Iris pigment epithelial cell (primary cell): ENCODE results near the gene PDE6A.

ENCODE experiments used
- DNase-seq: peaks from one replicate; pipeline ENCODE4 v3.0.0-alpha.2; 2011; ENCODE audit warnings: low read depth

PDE6A gene

GRCh38 chr5:149810856-149811255 is 133.7 kb downstream of the PDE6A start:
- peak; percentile 14 for DNase-seq

- DNase-seq: no peak
Observed at GRCh38 chr5:149809931-149810691, 134.5 kb downstream of the PDE6A start.

GRCh38 chr5:149808264-149808982 is 136.2 kb downstream of the PDE6A start:
- DNase-seq: peak; percentile 56
